ENCODE data around the gene CCDC141.
"Not testable (repeated sequence)": the region's sequence is repeated elsewhere in the genome, so short reads cannot be mapped to it uniquely, and the experiment has no call there.

The CCDC141 gene

GRCh38 chr2:179037807-179038206, 12.1 kb downstream of the CCDC141 start:
- in situ Hi-C loops (cut with MboI; ENCODE audit: low sequenced_read_pairs): no loop called here

- in situ Hi-C loops (cut with MboI; ENCODE audit: low sequenced_read_pairs): no loop called here
These were observed 13.5 kb downstream of the CCDC141 start for GRCh38 chr2:179036353-179036905.

- in situ Hi-C loops (cut with MboI; ENCODE audit: low sequenced_read_pairs): no loop called here
These were observed 18.1 kb downstream of the CCDC141 start for GRCh38 chr2:179031731-179032408.

- in situ Hi-C loops (cut with MboI; ENCODE audit: low sequenced_read_pairs): no loop called here
These were observed 25.5 kb downstream of the CCDC141 start for GRCh38 chr2:179024445-179024844.

GRCh38 chr2:179022685-179023084, 27.3 kb downstream of the CCDC141 start:
- in situ Hi-C loops (cut with MboI; ENCODE audit: low sequenced_read_pairs): no loop called here

GRCh38 chr2:179021258-179021657, 28.7 kb downstream of the CCDC141 start:
- in situ Hi-C loops (cut with MboI; ENCODE audit: low sequenced_read_pairs): no loop called here

GRCh38 chr2:179020156-179020750, 29.7 kb downstream of the CCDC141 start:
- in situ Hi-C loops (cut with MboI; ENCODE audit: low sequenced_read_pairs): no loop called here

- in situ Hi-C loops (cut with MboI; ENCODE audit: low sequenced_read_pairs): no loop called here
These were observed 30.7 kb downstream of the CCDC141 start for GRCh38 chr2:179019260-179019659.

- in situ Hi-C loops (cut with MboI; ENCODE audit: low sequenced_read_pairs): no loop called here
These were observed 32.1 kb downstream of the CCDC141 start for GRCh38 chr2:179017773-179018357.

- in situ Hi-C loops (cut with MboI; ENCODE audit: low sequenced_read_pairs): not testable (repeated sequence)
These were observed 35.7 kb downstream of the CCDC141 start for GRCh38 chr2:179014189-179014588.

GRCh38 chr2:179005976-179006375, 44.0 kb downstream of the CCDC141 start:
- in situ Hi-C loops (cut with MboI; ENCODE audit: low sequenced_read_pairs): no loop called here

GRCh38 chr2:178999476-178999875, 50.5 kb downstream of the CCDC141 start:
- in situ Hi-C loops (cut with MboI; ENCODE audit: low sequenced_read_pairs): no loop called here

- in situ Hi-C loops (cut with MboI; ENCODE audit: low sequenced_read_pairs): no loop called here
These were observed 51.4 kb downstream of the CCDC141 start for GRCh38 chr2:178998539-178998938.

GRCh38 chr2:178997477-178997876, 52.5 kb downstream of the CCDC141 start:
- in situ Hi-C loops (cut with MboI; ENCODE audit: low sequenced_read_pairs): no loop called here

GRCh38 chr2:178997067-178997466, 52.9 kb downstream of the CCDC141 start:
- in situ Hi-C loops (cut with MboI; ENCODE audit: low sequenced_read_pairs): no loop called here

GRCh38 chr2:178994264-178994663, 55.7 kb downstream of the CCDC141 start:
- in situ Hi-C loops (cut with MboI; ENCODE audit: low sequenced_read_pairs): no loop called here

GRCh38 chr2:178993788-178994187, 56.1 kb downstream of the CCDC141 start:
- in situ Hi-C loops (cut with MboI; ENCODE audit: low sequenced_read_pairs): no loop called here

GRCh38 chr2:178992719-178993118, 57.2 kb downstream of the CCDC141 start:
- in situ Hi-C loops (cut with MboI; ENCODE audit: low sequenced_read_pairs): not testable (repeated sequence)

GRCh38 chr2:178990533-178991241, 59.2 kb downstream of the CCDC141 start:
- in situ Hi-C loops (cut with MboI; ENCODE audit: low sequenced_read_pairs): no loop called here

GRCh38 chr2:178989424-178989823, 60.5 kb downstream of the CCDC141 start:
- in situ Hi-C loops (cut with MboI; ENCODE audit: low sequenced_read_pairs): not testable (repeated sequence)

GRCh38 chr2:178982652-178983051, 67.3 kb downstream of the CCDC141 start:
- in situ Hi-C loops (cut with MboI; ENCODE audit: low sequenced_read_pairs): not testable (repeated sequence)

Measured in HL-60/S4 treated with phorbol 12-myristate 13-acetate at 8.2 ng/mL for 4 days and 3 days (cell line).